UCSD-AML1 (cell line): Measurements from ENCODE around the gene HIGD1B.
A peak's percentile ranks its signal among the peaks of the same experiment; 100 is the strongest.

ENCODE experiments used
- DNase-seq: peaks from one replicate; lab custom pipeline; 2025; ENCODE audit not compliant: unreplicated experiment; lab: John Stamatoyannopoulos, UW

Gene HIGD1B

GRCh38 chr17:44837196-44837595 lies 10.5 kb upstream of the HIGD1B start:
- no peak for DNase-seq

- no peak for DNase-seq
Measured at GRCh38 chr17:44840274-44840673, 7.4 kb upstream of the HIGD1B start.

DNA sequence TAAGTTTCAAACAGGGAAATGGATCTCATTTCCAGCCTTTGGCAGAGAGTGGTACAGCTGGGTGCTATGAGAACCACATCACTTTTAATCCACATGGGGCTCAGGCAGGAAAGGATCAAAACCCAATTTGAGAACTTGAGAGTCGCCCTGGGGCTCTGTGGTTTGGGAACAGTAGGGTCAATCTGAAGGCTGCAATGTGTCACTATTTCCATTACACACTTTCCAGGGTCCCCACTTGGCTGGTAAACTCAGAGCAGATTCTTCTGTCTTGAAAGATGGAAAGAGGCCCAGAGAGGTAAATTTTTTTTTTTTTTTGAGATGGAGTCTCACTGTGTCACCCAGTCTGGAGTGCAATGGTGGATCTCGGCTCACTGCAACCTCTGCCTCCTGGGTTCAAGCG lies 6.7 kb upstream of the HIGD1B start:
- no peak for DNase-seq

DNA sequence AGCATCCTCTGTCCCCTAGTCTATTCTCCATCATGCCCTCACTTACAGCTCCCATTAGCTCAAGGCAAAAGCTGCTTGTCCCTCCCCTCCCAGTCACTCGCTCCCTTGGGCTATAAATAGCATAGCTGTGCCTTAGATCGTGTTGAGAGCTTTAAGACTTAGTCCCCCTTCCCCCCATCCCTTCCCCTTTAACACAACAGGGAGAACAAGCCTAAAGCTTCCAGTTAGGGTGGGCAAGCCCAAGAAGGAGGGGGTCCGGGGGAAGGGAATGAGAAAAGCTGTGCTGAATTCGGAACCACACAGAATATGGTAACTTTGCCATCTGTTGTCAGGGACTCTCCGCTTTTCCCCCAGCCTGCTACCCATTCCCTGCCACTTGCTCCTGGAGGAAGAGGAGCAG lies 4.9 kb upstream of the HIGD1B start:
- DNase-seq, result no peak

- DNase-seq, result no peak
Measured at GRCh38 chr17:44844390-44844830, 3.3 kb upstream of the HIGD1B start.

DNA sequence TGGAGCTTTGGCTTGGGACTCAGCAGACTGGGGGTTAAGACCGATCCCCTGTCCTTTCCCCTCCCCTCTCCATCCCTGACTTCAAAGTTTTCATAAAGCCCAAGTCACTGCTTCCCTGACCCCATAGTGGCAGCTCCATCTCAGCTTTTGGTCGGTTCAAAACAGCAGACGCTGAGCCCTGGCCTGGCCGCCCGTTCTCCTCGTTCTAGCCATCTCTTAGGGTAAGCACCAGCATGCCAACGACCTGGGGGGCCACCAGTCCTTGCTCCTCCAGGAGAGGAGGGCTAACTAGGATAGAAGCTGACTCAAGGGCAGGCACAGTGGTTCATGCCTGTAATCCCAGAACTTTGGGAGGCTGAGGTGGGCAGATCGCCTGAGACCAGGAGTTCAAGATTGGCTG lies 1.5 kb upstream of the HIGD1B start:
- no peak for DNase-seq

DNA sequence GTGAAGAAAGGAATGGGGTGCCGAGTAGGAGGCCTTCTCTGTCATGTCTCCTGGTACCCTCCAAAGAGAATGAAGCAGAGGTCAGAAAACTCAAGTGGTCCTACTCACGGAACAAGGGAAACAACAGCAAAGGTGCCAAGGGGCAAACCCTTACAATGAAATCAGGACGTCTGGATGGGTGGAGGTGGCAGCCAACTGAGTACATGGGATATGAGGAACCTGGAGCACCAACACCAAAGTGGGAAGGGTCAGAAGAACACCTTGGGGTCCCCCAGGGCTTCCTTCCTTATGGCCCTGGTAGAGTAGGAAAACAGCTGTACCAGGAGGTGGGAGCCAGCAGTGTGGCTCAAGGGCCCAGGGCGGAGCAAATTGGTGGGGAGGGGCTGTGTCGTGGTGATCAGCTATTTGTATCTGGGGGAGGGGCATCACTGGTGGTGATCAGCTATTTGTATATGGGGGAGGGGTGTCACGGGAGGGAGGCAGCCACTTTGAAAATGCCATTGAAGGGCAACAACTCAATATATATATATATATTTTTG lies 643 bp downstream of the HIGD1B start:
- DNase-seq, result no peak

GRCh38 chr17:44848961-44849489 lies 1.3 kb downstream of the HIGD1B start:
- DNase-seq, result no peak

GRCh38 chr17:44850025-44850424 lies 2.3 kb downstream of the HIGD1B start:
- DNase-seq, result no peak

DNA sequence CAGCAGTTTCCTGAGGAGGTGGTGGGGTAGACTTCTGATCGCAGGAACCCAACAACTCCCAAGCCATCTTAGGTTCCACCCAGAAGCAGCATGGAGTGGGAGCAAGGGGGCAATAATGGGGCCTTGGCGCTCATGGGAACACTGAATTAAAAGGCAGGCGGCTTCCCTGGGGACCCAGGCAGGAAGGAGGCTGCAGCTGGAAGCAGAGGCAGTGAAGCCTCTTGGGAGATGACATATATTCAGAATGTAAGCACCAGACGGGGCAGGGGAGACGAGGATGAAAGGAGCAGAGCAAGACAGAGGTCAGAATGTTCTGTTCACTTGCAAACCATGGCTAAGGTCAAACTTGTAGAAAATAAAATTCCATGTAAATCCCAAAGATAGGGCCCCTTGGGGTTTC lies 2.9 kb downstream of the HIGD1B start:
- DNase-seq, result no peak

DNA sequence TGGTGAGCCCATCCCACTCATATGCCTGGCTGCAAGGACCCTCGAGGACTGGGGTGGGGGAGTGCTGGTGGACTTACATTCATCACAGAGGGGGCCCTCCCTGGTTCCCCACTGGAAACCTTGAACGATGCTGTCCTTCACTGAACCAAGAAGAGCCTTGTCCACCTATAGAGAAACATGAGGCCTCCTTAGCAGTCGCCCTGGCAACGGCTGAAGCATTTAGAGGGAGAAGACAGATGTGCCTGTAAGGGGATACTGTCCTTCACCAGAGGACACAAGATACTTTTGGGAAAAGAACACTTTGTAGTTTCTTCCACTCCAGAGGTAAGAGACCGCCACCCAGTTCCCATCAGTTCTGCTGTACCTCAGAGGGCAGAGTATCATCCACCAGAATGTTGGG lies 6.5 kb downstream of the HIGD1B start:
- DNase-seq, result no peak

DNA sequence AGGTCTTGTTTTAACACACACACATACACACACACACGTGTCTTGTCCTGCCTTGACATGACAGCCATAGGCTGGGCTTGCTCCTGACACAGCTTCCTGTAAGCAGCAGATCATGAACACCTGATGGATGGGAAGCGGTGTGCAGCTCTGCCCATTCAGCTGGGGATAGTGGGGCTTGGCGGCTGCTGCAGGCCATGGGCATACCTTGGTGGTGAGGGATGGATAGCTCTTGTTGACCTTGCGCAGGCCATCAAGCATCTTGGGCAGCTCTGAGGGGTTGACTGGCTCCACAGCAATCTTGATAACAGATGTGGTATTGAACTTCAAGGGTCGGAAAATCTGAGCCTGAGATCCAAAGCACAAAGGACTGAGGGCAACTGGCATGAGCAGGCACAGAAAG lies 12.0 kb downstream of the HIGD1B start:
- no peak for DNase-seq

GRCh38 chr17:44862278-44862914 lies 14.7 kb downstream of the HIGD1B start:
- DNase-seq, result no peak

DNA sequence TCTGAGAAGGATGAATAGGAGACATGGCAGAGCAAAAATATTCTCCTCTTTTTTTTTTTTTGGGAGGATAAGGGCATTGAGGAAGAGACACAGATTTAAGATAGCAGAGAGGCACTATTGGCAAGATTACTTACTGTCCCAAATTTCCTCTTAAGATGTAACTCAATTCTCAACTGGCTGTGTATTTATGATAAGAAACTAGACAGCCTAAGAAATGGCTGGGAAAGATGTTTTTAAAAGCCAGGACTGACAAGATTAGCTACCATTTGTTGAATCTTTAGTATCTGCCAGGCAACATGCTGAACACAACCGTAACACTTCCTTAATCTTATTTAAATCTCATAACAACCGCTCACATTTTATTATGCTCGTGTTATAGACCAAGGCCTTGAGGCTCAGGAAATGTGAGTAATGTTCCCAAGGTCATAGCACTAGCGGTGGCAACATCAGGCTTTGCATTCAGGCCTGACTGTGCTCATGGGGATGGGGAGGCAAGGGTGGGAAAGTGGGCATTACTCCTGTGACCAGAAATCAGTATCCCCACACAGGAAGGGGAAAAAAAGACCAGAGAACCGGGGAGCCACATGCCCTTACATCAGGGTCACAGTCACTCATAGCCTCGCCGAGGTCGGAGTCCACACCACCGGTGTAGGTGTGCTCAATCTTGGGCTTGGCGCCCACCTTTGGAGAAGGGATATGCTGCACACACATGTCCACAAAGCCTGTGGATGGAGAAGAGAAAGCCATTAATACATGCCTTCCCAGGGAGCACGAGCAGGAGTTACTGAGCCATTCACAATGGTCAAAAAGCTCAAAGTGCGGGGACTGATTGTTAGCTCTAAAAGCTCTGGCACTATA lies 15.6 kb downstream of the HIGD1B start:
- DNase-seq, result no peak

- DNase-seq, result no peak
Measured at GRCh38 chr17:44864831-44865230, 17.1 kb downstream of the HIGD1B start.

GRCh38 chr17:44865231-44865660 lies 17.6 kb downstream of the HIGD1B start:
- peak; percentile 24 for DNase-seq

- no peak for DNase-seq
Measured at GRCh38 chr17:44865931-44866330, 18.2 kb downstream of the HIGD1B start.

GRCh38 chr17:44867841-44868240 lies 20.2 kb downstream of the HIGD1B start:
- no peak for DNase-seq

- DNase-seq, result no peak
Measured at GRCh38 chr17:44871556-44871955, 23.9 kb downstream of the HIGD1B start.

DNA sequence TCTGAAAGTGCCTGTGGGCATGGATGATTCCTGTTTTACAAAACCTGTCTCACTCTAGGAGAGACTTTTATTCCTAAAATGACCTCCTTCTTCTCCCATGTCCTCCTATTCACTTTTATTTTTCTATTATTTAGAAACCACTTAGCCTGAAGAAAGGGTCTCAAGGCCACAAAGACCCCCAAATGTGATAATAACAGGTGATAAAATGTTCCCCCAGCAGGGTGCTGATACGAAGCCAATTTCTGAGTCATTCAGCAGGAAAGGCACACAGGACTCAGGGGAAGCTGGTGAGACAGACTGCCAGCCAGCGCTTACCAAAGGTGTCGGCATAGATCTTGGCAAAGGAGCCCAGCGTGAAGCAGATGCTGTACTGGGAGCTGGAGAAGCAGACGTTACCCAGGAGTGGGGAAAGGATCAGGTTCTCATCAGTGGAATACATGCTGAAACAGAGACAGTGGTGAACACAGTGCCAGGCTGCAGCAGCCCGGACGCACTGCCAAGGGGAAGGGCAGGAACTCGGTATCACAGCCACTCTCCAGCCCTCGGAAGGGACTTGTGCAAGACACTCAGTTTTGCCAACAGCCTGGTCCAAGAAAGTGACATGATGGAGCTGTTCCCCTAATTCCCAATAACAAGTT lies 24.6 kb downstream of the HIGD1B start:
- DNase-seq, result no peak

- no peak for DNase-seq
Measured at GRCh38 chr17:44875761-44876160, 28.1 kb downstream of the HIGD1B start.
